CD4-positive, alpha-beta T cell treated with Interleukin-21 for 1 hour (primary cell): ENCODE results near the gene RRBP1.

Experiments used
- DNase-seq: peaks from one replicate; pipeline ENCODE4 v3.0.0-alpha.2; 2020

The RRBP1 gene

DNA sequence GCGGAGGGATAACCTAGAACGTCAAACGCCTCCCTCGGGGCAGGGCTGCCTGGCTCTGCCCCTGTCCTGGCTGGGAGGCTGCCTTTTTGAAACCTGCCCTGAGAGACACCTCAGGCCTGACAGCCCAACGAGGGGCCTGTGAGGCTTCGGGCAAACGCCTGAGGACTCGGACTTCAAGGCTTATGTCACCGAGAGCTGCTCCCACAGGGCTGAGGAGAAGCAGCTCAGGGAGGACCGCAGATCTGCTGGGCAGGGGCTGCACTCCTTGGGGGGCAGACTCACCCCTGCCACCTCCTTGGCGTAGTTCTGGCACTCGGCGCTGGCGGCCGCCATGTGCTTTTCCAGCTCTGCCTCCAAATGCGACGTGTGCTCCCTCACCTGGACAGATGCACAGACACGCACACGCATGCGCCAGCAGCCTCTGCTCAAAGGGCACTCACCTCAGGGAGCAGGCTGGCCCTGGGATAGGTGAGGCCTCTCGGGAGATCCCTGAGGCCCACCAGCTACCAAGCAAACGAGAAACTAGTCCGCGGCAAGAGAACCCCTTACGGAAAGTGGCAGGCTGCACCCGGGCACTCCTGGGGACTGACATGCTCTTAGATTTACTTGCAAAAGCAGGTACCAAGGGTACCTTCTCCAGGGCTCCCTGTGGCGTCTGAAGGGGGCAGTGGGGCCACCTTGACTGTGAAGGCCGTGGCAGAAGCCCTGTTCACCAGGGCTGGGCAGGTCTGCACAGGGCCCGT lies 62.5 kb downstream of the RRBP1 start:
- DNase-seq, result no peak

- no peak for DNase-seq
Measured at GRCh38 chr20:17618673-17619013, 63.4 kb downstream of the RRBP1 start.

- no peak for DNase-seq
Measured at GRCh38 chr20:17617868-17618672, 64.0 kb downstream of the RRBP1 start.

DNA sequence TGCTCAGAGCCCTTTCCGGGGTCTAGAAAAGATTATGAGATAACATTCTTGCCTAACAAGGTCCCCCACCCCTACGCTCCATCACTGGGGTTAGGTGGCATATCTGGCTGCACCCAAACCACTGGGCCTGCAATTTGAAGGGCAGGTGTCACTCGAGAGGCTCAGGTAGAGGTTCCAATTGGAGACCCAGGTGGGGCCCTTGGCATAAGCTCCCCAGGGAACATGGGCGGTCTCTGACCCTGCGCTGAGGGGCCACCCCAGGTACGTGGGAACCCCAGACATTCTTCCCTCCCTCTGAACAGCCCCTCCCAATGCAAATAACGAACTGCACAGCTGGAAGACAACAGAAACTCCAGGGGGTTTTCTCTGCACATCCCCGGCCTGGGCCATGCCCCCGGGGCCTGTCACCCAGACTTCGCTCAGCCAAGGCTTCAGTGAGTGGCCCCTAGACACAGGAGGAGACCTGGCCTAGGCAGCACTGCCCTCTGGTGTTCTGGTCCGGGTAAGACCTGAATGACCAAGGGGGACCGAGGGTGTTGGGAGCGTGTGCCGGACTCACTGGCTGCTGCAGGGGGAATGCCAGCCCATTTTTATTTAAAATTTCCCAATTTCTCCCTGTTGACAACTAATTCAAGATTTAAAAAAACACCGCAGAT lies 64.7 kb downstream of the RRBP1 start:
- DNase-seq, result peak; percentile 59

DNA sequence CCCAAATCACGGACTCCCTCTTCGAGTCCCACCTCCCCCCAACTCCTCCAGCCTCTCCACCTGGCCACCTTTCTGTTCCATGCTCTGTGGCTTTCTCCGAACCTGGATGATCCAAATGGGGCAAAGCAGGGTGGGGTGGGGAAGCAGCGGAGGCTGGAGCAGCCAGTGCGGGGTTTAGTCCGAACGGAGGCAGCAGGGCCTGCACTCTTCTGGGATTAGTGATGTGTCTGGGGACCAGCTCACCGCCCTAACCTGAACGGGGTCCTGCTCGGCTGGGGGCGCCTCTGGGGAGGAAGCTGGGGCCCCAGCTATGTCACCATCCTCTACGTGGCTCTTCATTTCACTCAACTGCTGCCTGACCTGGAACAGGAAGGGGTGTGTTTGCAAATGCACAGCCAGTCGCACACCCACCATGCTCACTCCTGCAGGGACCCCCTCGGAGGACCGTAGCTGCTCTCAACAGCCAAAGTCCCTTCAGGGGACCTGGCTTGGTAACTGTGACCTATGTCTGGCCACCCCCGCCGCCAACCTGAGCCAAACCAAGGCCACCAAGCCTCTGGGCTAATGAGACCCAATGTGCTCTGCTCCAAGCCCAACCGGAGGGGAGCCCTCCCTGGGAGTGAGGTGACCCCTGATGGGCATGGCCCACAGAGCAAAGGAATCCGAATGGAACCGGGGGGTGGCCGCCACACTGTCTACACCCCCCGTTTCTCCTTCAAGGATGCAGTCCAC lies 65.4 kb downstream of the RRBP1 start:
- DNase-seq, result no peak

- no peak for DNase-seq
Measured at GRCh38 chr20:17615645-17616479, 66.2 kb downstream of the RRBP1 start.

GRCh38 chr20:17614812-17615644 lies 67.0 kb downstream of the RRBP1 start:
- no peak for DNase-seq

- no peak for DNase-seq
Measured at GRCh38 chr20:17614176-17614811, 67.7 kb downstream of the RRBP1 start.

DNA sequence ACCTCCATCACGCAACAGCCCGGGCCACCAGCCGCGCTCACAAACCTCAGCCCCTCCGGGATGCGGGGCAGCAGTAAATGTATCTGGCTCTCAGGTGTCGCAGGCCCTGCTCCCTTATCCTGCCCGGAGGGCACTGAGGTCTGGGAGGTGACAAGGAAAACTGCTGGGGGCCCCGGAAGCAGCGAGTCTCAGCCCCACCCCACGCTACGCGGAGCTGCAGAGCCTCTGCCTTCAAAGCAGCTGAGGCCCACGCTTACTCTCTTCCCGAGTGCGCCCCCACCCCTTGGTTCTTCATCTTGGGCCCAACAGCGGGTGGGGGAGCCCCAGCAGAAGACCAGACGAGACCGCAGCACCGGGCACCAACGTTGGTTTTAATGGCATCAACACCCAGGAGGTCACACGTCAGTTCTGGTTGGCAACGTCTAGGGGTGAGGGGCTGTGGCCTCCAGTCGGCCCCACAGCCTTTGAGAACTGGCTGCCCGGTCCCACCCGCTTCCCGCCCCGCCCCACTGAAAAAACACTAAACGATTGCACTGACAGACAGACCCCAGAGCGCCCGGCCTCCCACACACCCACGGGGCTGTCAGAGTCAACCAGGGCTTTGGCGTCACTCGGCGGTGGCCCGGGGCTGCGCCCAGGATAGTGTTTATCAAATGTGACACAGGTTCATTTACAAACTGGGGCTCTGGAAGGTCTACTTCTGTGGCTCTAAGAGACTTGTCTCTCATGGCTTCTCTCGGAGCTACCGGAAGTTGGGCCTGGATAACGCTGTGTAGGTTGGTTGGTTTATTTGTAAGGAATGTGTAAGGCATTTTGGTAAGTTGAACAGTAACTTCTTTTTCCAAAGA lies 68.5 kb downstream of the RRBP1 start:
- DNase-seq, result no peak

DNA sequence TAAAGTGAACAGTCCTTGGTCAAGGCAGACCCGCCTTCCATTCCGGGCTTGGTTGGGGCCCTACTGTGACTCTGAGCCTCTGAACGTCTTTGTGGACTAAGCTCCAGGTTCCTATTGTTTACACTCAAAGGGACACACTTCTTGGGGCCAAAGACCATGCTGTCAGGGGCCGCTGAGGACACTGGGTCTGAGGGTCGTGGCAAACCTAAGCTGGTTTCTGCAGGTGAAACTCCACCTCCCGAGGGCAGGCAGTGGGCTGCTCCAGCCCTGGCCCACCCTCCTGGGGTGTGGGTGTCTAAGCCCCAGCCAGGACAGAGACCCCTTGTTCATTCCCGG lies 69.1 kb downstream of the RRBP1 start:
- DNase-seq, result no peak

DNA sequence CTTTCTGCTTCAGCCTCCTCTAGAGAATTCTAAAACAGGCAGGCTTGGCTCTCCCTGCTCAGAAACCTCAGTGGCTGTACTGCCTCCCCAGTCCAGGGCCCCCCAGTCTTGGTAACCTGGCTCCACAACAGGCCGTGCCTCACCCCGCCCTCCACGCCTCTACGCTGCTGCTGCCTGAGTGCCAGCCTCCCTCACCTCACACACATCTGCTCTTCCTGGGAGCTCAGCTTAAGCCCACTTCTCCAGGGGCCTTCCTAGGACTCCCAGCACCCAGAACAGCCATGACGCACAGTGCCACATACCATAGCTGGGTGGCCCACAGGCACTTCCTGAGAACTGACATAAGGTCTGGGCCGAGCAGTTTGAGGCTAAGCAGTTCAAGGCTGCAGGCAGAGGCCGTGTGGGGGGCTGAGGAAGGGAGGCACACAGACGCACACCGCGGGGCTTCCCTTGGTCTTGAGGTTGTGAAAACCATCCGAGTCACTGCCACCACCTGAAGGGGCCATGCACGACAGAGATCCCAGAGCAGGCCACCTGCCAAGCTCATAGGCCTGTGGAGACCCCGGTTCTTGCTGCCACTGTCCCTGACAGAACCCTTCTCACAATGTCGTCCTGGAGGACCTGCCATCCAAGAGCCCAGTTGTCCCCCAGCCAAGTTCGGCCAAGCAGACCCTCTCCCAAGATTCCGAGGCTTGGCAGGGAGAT lies 69.6 kb downstream of the RRBP1 start:
- peak; percentile 55 for DNase-seq

GRCh38 chr20:17611540-17612286 lies 70.3 kb downstream of the RRBP1 start:
- DNase-seq, result no peak

DNA sequence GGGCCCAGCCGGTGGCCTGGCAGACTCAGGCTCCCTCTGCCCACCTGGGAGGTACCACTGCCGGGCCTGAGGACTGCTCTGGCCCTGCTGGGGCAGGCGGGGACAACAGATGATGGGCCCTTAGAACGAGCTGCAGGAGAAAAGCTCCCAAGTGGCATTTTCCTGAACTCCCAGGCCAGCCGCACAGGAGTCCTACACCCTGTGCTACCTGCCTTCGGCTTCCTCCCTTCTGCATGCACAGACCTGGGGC lies 70.8 kb downstream of the RRBP1 start:
- peak; percentile 20 for DNase-seq

DNA sequence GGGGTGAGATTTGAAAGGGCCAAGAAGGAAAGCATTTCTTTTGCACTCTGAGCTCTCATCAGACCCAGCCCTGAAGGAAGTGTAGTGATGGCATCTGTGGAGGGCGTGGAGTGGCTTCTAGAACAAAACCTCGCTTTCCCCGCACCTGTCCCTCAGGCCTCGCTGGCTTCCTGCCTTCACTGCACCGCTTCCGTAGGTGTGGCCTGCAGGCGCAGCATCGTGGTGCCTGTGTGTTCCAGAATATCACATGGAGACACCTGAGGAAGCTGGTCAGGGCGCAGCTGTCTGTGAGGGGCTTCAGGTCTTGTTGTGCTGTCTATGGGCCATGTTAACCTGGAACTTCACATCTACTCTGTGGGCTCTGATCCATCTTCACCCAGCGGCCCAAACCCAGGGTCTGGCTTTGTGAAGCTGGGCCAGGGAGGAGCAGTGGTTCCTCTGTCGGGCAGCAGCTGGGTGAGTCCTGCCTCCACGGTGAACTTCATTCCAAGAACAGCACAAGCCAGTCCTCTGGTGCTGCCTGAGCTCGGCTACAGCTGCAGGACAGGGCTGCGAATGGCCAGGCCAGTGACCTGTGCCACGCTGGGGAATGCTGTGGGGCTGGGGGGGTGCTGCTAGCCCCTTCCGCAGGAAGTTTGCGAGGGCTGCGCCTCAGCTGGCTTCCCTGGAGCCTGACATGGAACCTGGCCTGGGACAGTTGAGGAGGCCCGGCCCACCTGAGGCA lies 71.3 kb downstream of the RRBP1 start:
- peak; percentile 75 for DNase-seq

- no peak for DNase-seq
Measured at GRCh38 chr20:17609811-17610377, 72.1 kb downstream of the RRBP1 start.

DNA sequence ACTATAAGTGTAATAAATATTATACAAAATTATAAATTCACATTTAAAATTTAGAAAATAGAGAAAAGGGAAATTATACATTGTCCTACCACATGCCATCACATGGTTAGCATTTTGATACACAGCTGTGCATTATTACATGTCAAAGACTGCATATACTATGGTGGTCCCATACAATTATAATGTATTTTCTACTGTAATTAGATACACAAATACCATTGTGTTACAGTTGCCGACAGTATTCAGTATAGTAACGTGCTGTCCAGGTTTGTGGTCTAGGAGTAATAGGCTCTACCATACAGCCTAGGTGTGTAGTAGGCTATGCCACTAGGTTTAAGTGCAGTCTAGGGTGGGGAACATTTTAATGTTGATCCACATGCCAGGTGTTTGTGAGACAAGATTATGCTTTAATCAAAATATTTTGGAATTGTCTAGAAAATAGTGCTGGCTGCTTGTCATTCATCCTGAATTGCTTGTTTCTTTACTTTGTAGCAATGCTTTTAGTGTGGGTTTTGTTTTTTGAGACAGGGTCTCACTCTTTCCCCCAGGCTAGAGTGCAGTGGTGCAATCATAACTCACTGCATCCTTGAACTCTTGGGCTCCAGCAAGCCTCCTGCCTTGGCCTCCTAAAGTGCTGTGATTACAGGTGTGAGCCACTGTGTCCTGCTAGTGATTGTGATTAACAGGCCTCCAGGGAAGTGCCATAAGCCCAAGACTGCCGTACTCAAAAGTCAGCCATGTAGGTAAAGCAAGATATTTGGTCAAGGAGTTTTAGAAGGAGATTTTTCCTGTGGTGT lies 73.1 kb downstream of the RRBP1 start:
- no peak for DNase-seq

DNA sequence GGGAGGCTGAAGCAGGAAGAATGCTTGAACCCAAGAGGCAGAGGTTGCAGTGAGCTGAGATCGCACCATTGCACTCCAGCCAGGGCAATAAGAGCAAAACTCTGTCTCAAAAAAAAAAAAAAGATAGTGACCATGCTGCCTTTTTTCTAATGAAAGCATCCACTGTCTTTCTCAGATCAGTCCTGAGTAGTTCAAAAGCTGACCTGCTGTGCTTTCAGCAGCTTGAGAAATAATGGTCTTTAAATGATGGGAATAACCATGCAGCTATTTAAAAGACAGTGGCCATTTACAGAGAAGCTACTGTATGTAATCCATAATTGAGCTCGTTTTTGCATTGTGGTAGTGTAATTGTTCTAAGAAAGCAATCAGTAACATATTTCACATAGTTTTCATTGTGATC lies 76.0 kb downstream of the RRBP1 start:
- DNase-seq, result no peak
